OCI-LY7 (cell line): ENCODE results near the gene DYNC2H1. TPM values are rescaled to one million over a fixed set of nuclear protein-coding genes. Genes with fewer than 3 reads are reported as not detected.

Experiments used
- BruUV-seq: library from RNA; stranded (reverse); fragments of 400-500 nt; replicated peaks from 2 replicates; lab custom pipeline; 2021; lab: Mats Ljungman, UMichigan
- CTCF ChIA-PET: fragments of 300-600 bp; sonication (Branson Sonifier 250); formaldehyde crosslinking; loops from one replicate; lab custom pipeline; 2022; ENCODE audit warnings: antibody characterized with exemption; ENCODE audit not compliant: unreplicated experiment; lab: Charles Lee
- POLR2A ChIA-PET: fragments of 300-600 bp; sonication (Branson Sonifier 250); formaldehyde crosslinking; loops from one replicate; lab custom pipeline; 2022; ENCODE audit warnings: antibody characterized with exemption; lab: Charles Lee
- DNase-seq: peaks from one replicate; pipeline ENCODE4 v3.0.0-alpha.2; 2015; ENCODE audit warnings: low spot score
- H2AFZ ChIP-seq: fragments of 200-600 bp; sonication (generic), shearing (Covaris generic); 2 replicates; pipeline ENCODE4 v1.6.1; 2014; ENCODE audit warnings: mild to moderate bottlenecking, antibody characterized with exemption, low read length, moderate library complexity
- H3K27ac ChIP-seq: fragments of 200-600 bp; sonication (generic); 2 replicates; pipeline ENCODE4 v1.5.1; 2014; ENCODE audit warnings: mixed run types, low read depth, mild to moderate bottlenecking, moderate library complexity, low read length, inconsistent platforms; ENCODE audit not compliant: poor library complexity, severe bottlenecking
- H3K36me3 ChIP-seq: fragments of 200-600 bp; sonication (generic); 2 replicates; pipeline ENCODE4 v1.6.1; 2014; ENCODE audit warnings: mild to moderate bottlenecking, antibody characterized with exemption, low read length, moderate library complexity, mixed read lengths; ENCODE audit not compliant: insufficient read depth
- H3K4me1 ChIP-seq: fragments of 200-600 bp; sonication (generic); 2 replicates; pipeline ENCODE4 v1.5.1; 2014; ENCODE audit warnings: mild to moderate bottlenecking, low read length; ENCODE audit not compliant: insufficient read depth, poor library complexity, severe bottlenecking
- H3K4me2 ChIP-seq: fragments of 200-600 bp; sonication (generic); 2 replicates; pipeline ENCODE4 v1.6.1; 2014; ENCODE audit warnings: mild to moderate bottlenecking, low read length
- H3K4me3 ChIP-seq: fragments of 200-600 bp; sonication (generic); 2 replicates; pipeline ENCODE4 v1.5.1; 2014; ENCODE audit warnings: mild to moderate bottlenecking, low read depth, low read length; ENCODE audit not compliant: poor library complexity, severe bottlenecking
- H3K79me2 ChIP-seq: fragments of 200-600 bp; sonication (generic); 2 replicates; pipeline ENCODE4 v1.6.1; 2016; ENCODE audit warnings: low read depth, mild to moderate bottlenecking, low read length, moderate library complexity, mixed read lengths; ENCODE audit not compliant: insufficient read depth
- H3K9me2 ChIP-seq: fragments of 200-600 bp; sonication (generic); 2 replicates; pipeline ENCODE4 v1.6.1; 2016; ENCODE audit warnings: mild to moderate bottlenecking, low read length, mixed read lengths; ENCODE audit not compliant: insufficient read depth
- H3K9me3 ChIP-seq: fragments of 200-600 bp; sonication (generic); 2 replicates; pipeline ENCODE4 v1.6.1; 2014; ENCODE audit warnings: mild to moderate bottlenecking, mixed run types, low read length, mixed read lengths
- H4K20me1 ChIP-seq: fragments of 200-600 bp; sonication (generic); 2 replicates; pipeline ENCODE4 v1.6.1; 2014; ENCODE audit warnings: mild to moderate bottlenecking, antibody characterized with exemption, low read length, moderate library complexity, mixed read lengths; ENCODE audit not compliant: insufficient read depth
- CTCF ChIP-seq: fragments of 200-600 bp; sonication (generic); conservative IDR thresholded peaks from 2 replicates; pipeline ENCODE4 v1.5.1; 2014; ENCODE audit warnings: mild to moderate bottlenecking, antibody characterized with exemption, low read length, moderate library complexity, mixed read lengths
- EZH2phosphoT487 ChIP-seq: fragments of 200-600 bp; sonication (generic); IDR thresholded peaks from 2 replicates; pipeline ENCODE4 v1.6.1; 2018; ENCODE audit warnings: low read depth, borderline replicate concordance, mild to moderate bottlenecking, mixed run types, antibody characterized with exemption, low read length, moderate library complexity, mixed read lengths
- intact Hi-C: fragments of 100-400 bp; cut with micrococcal nuclease; formaldehyde crosslinking; loops from one replicate; pipeline ENCODE4 v1.10.0; 2022; ENCODE audit not compliant: unreplicated experiment
- total RNA-seq, 2 experiments: library from RNA; depleted of rRNA in 1 of 2; stranded (reverse); fragments of >200 nt in 1 of 2; shearing (Covaris generic) in 1 of 2; gene quantifications; 2 replicates each; pipeline ENCODE4 v1.2.3, GENCODE V29; 2014 to 2022

The DYNC2H1 gene
- total RNA-seq, 2 experiments from 2014 or later, result 0.44 to 1.1 TPM

- Histone ChIP-seq H2AFZ (no peak overlapping the region), H3K36me3 (no peaks in the 10 kb centered on the region), H3K4me2 (no peak overlapping the region), H4K20me1 (no peaks in the 10 kb centered on the region), H3K79me2 (no peaks in the 10 kb centered on the region), H3K27ac (no peak overlapping the region), H3K4me1 (peaks cover 11% of the 10 kb centered on the region), H3K9me2 (no peaks in the 10 kb centered on the region), H3K4me3 (no peak overlapping the region), H3K9me3 (no peaks in the 10 kb centered on the region)
- intact Hi-C loops, result no loop called here
- CTCF ChIA-PET, result no interaction called here
- TF ChIP-seq CTCF (no peak), EZH2phosphoT487 (no peak)
- BruUV-seq, result no TSS peak
- DNase-seq, result no peak
- POLR2A ChIA-PET, result interaction anchor here (0.7 to 1.6 kb wide), 2 partner anchors 10 to 383 kb away, joined by 3 to 7 read pairs; no protein-coding TSS in a partner anchor
Observed at GRCh38 chr11:103111400-103111799, 2.2 kb downstream of the DYNC2H1 start.

- H3K9me3 ChIP-seq, result no peaks in the 10 kb centered on the region
- no TSS peak for BruUV-seq
- H3K79me2 ChIP-seq, result no peaks in the 10 kb centered on the region
- H3K4me1 ChIP-seq, result peaks cover 11% of the 10 kb centered on the region
- no peaks in the 10 kb centered on the region for H3K9me2 ChIP-seq
- DNase-seq, result no peak
- no peak overlapping the region for H3K4me3 ChIP-seq
- no peaks in the 10 kb centered on the region for H4K20me1 ChIP-seq
- H3K36me3 ChIP-seq, result no peaks in the 10 kb centered on the region
- H3K4me2 ChIP-seq, result no peak overlapping the region
- intact Hi-C loops, result no loop called here
- no peak for TF ChIP-seq CTCF
- TF ChIP-seq EZH2phosphoT487, result no peak
- POLR2A ChIA-PET, result interaction anchor here (1.4 to 1.6 kb wide), 2 partner anchors 11 to 24 kb away, joined by 3 to 7 read pairs; no protein-coding TSS in a partner anchor
- CTCF ChIA-PET, result no interaction called here
- H3K27ac ChIP-seq, result no peak overlapping the region
- no peak overlapping the region for H2AFZ ChIP-seq
Observed at GRCh38 chr11:103112364-103112763, 3.1 kb downstream of the DYNC2H1 start.

GRCh38 chr11:103114836-103115235 is 5.6 kb downstream of the DYNC2H1 start:
- intact Hi-C loops, result no loop called here
- Histone ChIP-seq H3K27ac (no peak overlapping the region), H3K4me1 (no peaks in the 10 kb centered on the region), H3K9me3 (no peaks in the 10 kb centered on the region), H2AFZ (no peak overlapping the region), H4K20me1 (no peaks in the 10 kb centered on the region), H3K36me3 (no peaks in the 10 kb centered on the region), H3K79me2 (no peaks in the 10 kb centered on the region), H3K9me2 (no peaks in the 10 kb centered on the region), H3K4me2 (no peak overlapping the region), H3K4me3 (no peak overlapping the region)
- TF ChIP-seq CTCF (no peak), EZH2phosphoT487 (no peak)
- CTCF ChIA-PET, result no interaction called here
- no TSS peak for BruUV-seq
- POLR2A ChIA-PET, result no interaction called here
- DNase-seq, result no peak
